Cardiac muscle cell (in vitro differentiated cells and primary cell): ENCODE measurements around the gene LRBA. TPM values are rescaled to one million over a fixed set of nuclear protein-coding genes. Genes with fewer than 3 reads are reported as not detected.
"Not testable (repeated sequence)": the region's sequence is repeated elsewhere in the genome, so short reads cannot be mapped to it uniquely, and the experiment has no call there.

Source experiments
- DNase-seq, 2 donors: peaks; one replicate each; pipeline versions ENCODE4 v3.0.0 to v3.0.0-alpha.2; 2010 to 2017; ENCODE audit warnings: low read depth in 1 of 2, low spot score in 1 of 2
- H3K27ac ChIP-seq: fragments of 200-600 bp; sonication (generic); 2 replicates; pipeline ENCODE4 v1.5.1; 2016
- H3K27me3 ChIP-seq: fragments of 200-600 bp; sonication (generic); 2 replicates; pipeline ENCODE4 v1.6.0; 2016; ENCODE audit warnings: control low read depth
- H3K36me3 ChIP-seq: fragments of 200-600 bp; sonication (generic); 2 replicates; pipeline ENCODE4 v1.5.1; 2016; ENCODE audit warnings: control low read depth
- H3K4me1 ChIP-seq: fragments of 200-600 bp; sonication (generic); 2 replicates; pipeline ENCODE4 v1.8.1; 2017; ENCODE audit warnings: low read depth, mild to moderate bottlenecking, mixed run types
- H3K4me3 ChIP-seq: fragments of 200-600 bp; sonication (generic); 2 replicates; pipeline ENCODE4 v1.5.1; 2016; ENCODE audit warnings: mild to moderate bottlenecking
- H3K9me3 ChIP-seq: fragments of 200-600 bp; sonication (generic); 2 replicates; pipeline ENCODE4 v1.5.1; 2017; ENCODE audit warnings: low read depth, mild to moderate bottlenecking, control low read depth
- CTCF ChIP-seq: IDR thresholded peaks from 2 replicates; pipeline ENCODE4 v1.5.1; 2012; ENCODE audit warnings: low read depth, mild to moderate bottlenecking, low read length
- polyA plus RNA-seq: library from polyadenylated mRNA; unstranded; fragments of >200 nt; fragmentation: Nextera tagmentation; extraction: Ambion mirVana; gene quantifications from 2 replicates; pipeline ENCODE4 v1.2.1, GENCODE V29; 2016
- total RNA-seq: library from RNA; depleted of rRNA; stranded (reverse); fragments of >200 nt; gene quantifications from 2 replicates; pipeline ENCODE4 v1.2.3, GENCODE V29; 2016

The LRBA gene
- total and polyA plus RNA-seq, 2 experiments from 2014 or later: 17.7 to 58.8 TPM

GRCh38 chr4:150751648-150752047 lies 263.4 kb downstream of the LRBA start:
- no peak for DNase-seq

DNA sequence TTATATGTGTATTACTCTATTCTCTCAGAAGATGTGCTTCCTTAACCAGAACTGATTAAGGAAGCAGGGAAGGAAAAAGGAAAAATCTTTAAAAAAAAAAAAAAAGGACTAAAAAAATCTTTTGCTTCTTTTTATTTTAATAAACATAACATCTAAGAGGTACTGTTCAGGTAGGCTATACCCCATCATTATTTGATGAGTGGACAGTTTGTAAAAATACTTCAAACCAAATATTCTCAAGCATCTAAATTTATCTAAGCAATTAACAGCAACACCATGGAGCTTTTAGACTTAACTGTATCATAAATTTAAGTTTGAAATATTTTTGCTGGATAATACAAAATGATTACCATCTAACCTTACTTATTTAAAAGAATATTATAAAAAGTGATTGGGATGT lies 264.3 kb downstream of the LRBA start:
- no peak overlapping the region for H3K27ac ChIP-seq
- H3K4me1 ChIP-seq: no peaks in the 10 kb centered on the region
- no peak overlapping the region for H3K4me3 ChIP-seq
- no peaks in the 10 kb centered on the region for H3K36me3 ChIP-seq
- no peak for TF ChIP-seq CTCF
- no peak for DNase-seq
- no peaks in the 10 kb centered on the region for H3K9me3 ChIP-seq
- H3K27me3 ChIP-seq: no peaks in the 10 kb centered on the region

More at GRCh38 chr4:150751648-150752047, 263.4 kb downstream of the LRBA start:
- Histone ChIP-seq H3K27ac (no peak overlapping the region), H3K27me3 (no peaks in the 10 kb centered on the region), H3K4me3 (no peak overlapping the region), H3K9me3 (no peaks in the 10 kb centered on the region), H3K4me1 (no peaks in the 10 kb centered on the region), H3K36me3 (no peaks in the 10 kb centered on the region)
- TF ChIP-seq CTCF: no peak

GRCh38 chr4:150746156-150746555 lies 268.9 kb downstream of the LRBA start:
- TF ChIP-seq CTCF: no peak
- Histone ChIP-seq H3K27ac (no peak overlapping the region), H3K27me3 (no peaks in the 10 kb centered on the region), H3K4me1 (no peaks in the 10 kb centered on the region), H3K9me3 (no peaks in the 10 kb centered on the region), H3K36me3 (no peaks in the 10 kb centered on the region), H3K4me3 (no peak overlapping the region)
- peak in 1 of 2 donors; percentile 32 for DNase-seq

DNA sequence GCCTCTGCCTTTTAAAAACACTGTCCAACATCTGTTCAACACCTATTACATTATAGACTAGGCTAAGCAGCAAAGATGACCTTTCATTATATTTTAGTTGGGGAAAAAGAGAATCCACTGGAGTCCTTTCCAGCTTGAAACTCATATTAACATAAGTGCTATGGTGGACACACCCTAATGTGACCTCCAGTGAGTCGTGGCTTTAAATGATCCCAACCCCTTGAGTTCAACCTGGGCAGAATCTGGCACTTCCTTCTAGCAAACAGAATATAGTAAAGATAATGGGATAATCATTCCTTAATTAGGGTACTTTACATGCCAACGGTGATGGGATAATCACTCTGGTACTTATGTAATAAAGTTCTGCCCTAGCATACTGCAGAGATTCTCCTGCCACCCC lies 270.5 kb downstream of the LRBA start:
- no peak overlapping the region for H3K27ac ChIP-seq
- H3K27me3 ChIP-seq: no peaks in the 10 kb centered on the region
- no peaks in the 10 kb centered on the region for H3K36me3 ChIP-seq
- DNase-seq: no peak
- no peaks in the 10 kb centered on the region for H3K4me1 ChIP-seq
- H3K9me3 ChIP-seq: no peaks in the 10 kb centered on the region
- no peak overlapping the region for H3K4me3 ChIP-seq
- no peak for TF ChIP-seq CTCF

DNA sequence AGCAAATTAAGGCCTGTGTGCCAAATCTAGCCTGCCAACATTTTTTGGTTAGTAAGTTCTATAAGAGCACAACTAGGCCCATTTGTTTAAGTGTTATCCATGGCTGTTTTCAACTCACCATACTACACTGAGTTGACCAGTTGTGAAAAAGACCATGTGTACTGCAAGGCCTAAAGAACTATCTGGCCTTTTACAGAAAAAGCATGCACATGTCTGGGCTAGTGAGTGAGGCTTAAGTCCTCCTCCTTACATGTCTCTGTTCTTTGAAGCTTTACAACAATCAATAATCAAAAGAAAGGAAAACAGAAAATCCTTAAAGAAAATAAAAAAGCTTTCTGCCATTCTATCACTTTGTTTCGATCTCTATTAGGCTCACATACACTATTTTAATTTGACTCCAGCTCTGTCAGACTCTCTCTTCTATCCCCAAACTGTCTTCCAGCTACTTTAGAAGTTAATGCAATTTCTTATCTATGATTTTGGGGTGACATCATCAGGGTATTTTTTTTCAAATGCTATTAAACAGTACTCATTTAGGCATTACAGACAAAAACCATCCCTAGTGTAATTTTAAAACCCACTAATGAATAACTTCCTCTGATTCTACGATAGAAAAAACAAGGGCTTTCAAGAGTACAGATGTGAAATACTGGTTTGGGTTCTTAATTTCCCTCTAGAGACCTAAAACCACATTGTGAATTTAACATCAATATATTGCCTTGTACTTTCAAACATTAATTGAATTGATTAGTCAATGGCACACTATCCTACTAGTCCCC lies 271.3 kb downstream of the LRBA start:
- TF ChIP-seq CTCF: no peak
- Histone ChIP-seq H3K27me3 (no peaks in the 10 kb centered on the region), H3K4me1 (no peaks in the 10 kb centered on the region), H3K36me3 (no peaks in the 10 kb centered on the region), H3K27ac (no peak overlapping the region), H3K4me3 (no peak overlapping the region), H3K9me3 (no peaks in the 10 kb centered on the region)
- DNase-seq: peak in 1 of 2 donors; percentile 10

- not testable (repeated sequence) for H3K4me1 ChIP-seq, DNase-seq, H3K9me3 ChIP-seq, H3K36me3 ChIP-seq, H3K4me3 ChIP-seq, H3K27ac ChIP-seq, H3K27me3 ChIP-seq
These were observed 272.2 kb downstream of the LRBA start for GRCh38 chr4:150742930-150743329.
